ENCODE results near the gene GPR27. TPM values are rescaled to one million over a fixed set of nuclear protein-coding genes. Genes with fewer than 3 reads are reported as not detected.

Gene GPR27
- total RNA-seq, 2 donors from 2014 or later, result 0.54 to 1.3 TPM

- no peak for DNase-seq (ENCODE audit: low spot score)
- TF ChIP-seq CTCF (IDR thresholded peaks at IDR 0.05), result no peak
Measured at GRCh38 chr3:71721002-71721401, 32.7 kb upstream of the GPR27 start.

GRCh38 chr3:71721651-71722157, 32.0 kb upstream of the GPR27 start:
- H3K27me3 ChIP-seq (replicated peaks; ENCODE audit: insufficient read depth), result no peaks in the 10 kb centered on the region
- no peaks in the 10 kb centered on the region for H3K36me3 ChIP-seq
- H3K9me3 ChIP-seq, result no peaks in the 10 kb centered on the region
- no peak overlapping the region for H3K4me3 ChIP-seq
- no peak overlapping the region for H3K27ac ChIP-seq
- H3K4me1 ChIP-seq (ENCODE audit: control insufficient read depth in 1 of 2, low read depth in 2 of 2), result peaks cover 8 to 12% of the 10 kb centered on the region in 2 donors
- no peak for TF ChIP-seq CTCF (IDR thresholded peaks at IDR 0.05)
- DNase-seq (ENCODE audit: low spot score) (no peak), ATAC-seq (ENCODE audit: insufficient number of reproducible peaks, low FRiP score, low read depth) (no peak)

More at GRCh38 chr3:71721002-71721401, 32.7 kb upstream of the GPR27 start:
- H3K4me1 ChIP-seq (ENCODE audit: control insufficient read depth in 1 of 2, low read depth in 2 of 2), result peaks cover 8 to 12% of the 10 kb centered on the region in 2 donors
- no peak overlapping the region for H3K27ac ChIP-seq
- H3K36me3 ChIP-seq, result no peaks in the 10 kb centered on the region
- no peak overlapping the region for H3K4me3 ChIP-seq
- H3K9me3 ChIP-seq, result no peaks in the 10 kb centered on the region
- no peak for ATAC-seq (ENCODE audit: insufficient number of reproducible peaks, low FRiP score, low read depth)
- H3K27me3 ChIP-seq (replicated peaks; ENCODE audit: insufficient read depth), result no peaks in the 10 kb centered on the region

- ATAC-seq (ENCODE audit: insufficient number of reproducible peaks, low FRiP score, low read depth), result no peak
- Histone ChIP-seq H3K36me3 (no peaks in the 10 kb centered on the region), H3K27ac (no peak overlapping the region), H3K4me1 (ENCODE audit: control insufficient read depth in 1 of 2, low read depth in 2 of 2) (peaks cover 8 to 12% of the 10 kb centered on the region in 2 donors), H3K27me3 (replicated peaks; ENCODE audit: insufficient read depth) (no peaks in the 10 kb centered on the region), H3K4me3 (no peak overlapping the region), H3K9me3 (no peaks in the 10 kb centered on the region)
- no peak for DNase-seq (ENCODE audit: low spot score)
- no peak for TF ChIP-seq CTCF (IDR thresholded peaks at IDR 0.05)
Measured at GRCh38 chr3:71722693-71723092, 31.0 kb upstream of the GPR27 start.

- Histone ChIP-seq H3K27me3 (replicated peaks; ENCODE audit: insufficient read depth) (no peaks in the 10 kb centered on the region), H3K36me3 (no peaks in the 10 kb centered on the region), H3K27ac (no peak overlapping the region), H3K9me3 (no peaks in the 10 kb centered on the region), H3K4me1 (ENCODE audit: control insufficient read depth in 1 of 2, low read depth in 2 of 2) (peaks cover 8 to 12% of the 10 kb centered on the region in 2 donors), H3K4me3 (peak overlapping the region; percentile 96)
- ATAC-seq (ENCODE audit: insufficient number of reproducible peaks, low FRiP score, low read depth), result no peak
- no peak for TF ChIP-seq CTCF (IDR thresholded peaks at IDR 0.05)
- no peak for DNase-seq (ENCODE audit: low spot score)
Measured at GRCh38 chr3:71723452-71724170, 30.0 kb upstream of the GPR27 start.

GRCh38 chr3:71724171-71724453, 29.5 kb upstream of the GPR27 start:
- no peak for DNase-seq (ENCODE audit: low spot score)
- no peak for ATAC-seq (ENCODE audit: insufficient number of reproducible peaks, low FRiP score, low read depth)
- TF ChIP-seq CTCF (IDR thresholded peaks at IDR 0.05), result no peak
- Histone ChIP-seq H3K27me3 (replicated peaks; ENCODE audit: insufficient read depth) (no peaks in the 10 kb centered on the region), H3K36me3 (no peaks in the 10 kb centered on the region), H3K9me3 (no peaks in the 10 kb centered on the region), H3K4me1 (ENCODE audit: control insufficient read depth in 1 of 2, low read depth in 2 of 2) (peaks cover 8 to 12% of the 10 kb centered on the region in 2 donors), H3K4me3 (peak overlapping the region; percentile 96), H3K27ac (no peak overlapping the region)

Measured in thoracic aorta (tissue), 2 donors.